ENCODE results near the gene HGFAC.
"Not testable (repeated sequence)": the region's sequence is repeated elsewhere in the genome, so short reads cannot be mapped to it uniquely, and the experiment has no call there.

The HGFAC gene
- 0 to 0.54 (median 0.06) reads per million in 18 experiments for total RNA-seq

DNA sequence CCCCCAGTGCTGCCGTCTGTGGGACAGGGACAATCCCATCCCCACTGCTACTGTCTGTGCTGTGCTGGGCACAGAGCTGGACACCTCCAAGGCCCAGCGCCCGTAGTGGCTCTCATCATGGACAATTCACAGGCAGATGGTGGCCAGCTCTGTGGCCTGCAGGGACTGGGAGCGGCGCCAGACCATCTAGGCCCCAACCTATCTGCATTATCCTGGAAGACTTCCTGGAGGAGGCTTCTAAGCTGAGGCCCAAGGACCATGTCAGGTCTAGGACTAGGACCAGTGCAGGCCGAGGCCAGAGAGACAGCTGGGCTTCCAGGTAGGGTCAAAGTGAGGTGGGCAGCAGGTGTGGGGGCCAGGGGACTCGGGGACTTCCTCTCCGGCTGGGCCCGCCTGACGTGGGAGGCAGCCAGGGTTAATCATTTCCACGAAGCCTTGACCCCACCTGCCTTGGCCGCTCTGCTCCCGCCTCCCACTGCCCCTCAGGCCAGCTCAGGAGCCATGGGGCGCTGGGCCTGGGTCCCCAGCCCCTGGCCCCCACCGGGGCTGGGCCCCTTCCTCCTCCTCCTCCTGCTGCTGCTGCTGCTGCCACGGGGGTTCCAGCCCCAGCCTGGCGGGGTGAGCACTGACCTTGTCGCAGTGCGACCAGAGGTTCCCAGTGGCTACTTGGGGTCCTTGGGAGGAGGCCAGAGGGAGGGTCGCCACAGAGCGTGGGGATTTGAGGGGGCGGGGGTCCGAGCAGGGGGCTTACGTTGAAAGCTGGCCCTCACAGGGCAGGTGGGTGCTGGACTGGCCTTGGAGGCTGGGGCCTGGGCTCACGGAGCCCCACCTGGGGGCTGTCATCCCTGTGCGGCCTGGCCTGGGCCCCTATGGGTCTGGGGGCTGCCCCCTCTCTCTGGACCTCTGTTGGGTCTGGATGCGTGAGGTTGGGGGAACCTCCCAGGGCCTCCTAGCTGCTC, at the start of gene HGFAC:
Gene HGFAC (plus strand): TSS at position 468 of the 959 bp plus-strand sequence. CDS start 34 bp downstream, at position 502.
- DNase-seq = no peak

DNA sequence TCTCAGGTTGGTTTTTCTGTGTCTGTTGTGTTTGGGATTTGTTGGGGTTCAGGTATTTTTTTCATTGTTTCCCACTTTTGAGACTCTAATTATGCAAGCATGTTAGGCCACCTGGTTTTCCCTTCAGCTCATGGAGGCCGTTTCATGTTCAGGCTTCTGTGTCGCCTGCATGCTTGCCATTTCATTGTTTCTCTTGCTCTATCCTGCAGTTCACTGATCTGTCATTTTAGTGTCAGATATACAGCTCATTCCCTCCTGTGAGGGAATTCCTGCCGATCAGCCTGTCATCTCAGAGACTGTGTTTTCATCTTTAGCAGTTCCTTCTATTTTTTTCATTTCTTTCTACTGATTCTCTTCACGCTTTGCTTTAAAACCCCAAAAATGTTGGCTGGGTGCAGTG, 49.4 kb upstream of the HGFAC start:
- DNase-seq = no peak

DNA sequence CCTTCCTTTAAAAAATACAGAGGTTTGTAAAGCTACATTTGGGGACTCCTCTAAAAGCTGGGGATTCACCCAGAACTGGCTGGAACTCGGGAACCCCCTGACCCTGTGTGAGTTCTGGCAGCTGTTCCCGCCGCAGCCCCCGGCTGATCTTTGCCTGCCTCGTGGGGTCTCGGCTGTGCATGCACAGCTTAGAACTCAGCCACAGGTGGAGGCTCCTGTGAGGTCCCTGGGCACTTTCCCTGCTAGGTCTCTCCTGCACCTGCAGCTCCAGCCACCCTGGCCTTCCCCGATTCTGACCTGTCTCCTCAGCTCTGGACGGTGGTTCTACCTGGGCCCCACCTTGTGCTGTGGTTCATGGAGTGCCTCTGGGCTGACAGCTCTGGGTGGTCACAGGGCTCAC, 48.6 kb upstream of the HGFAC start:
- DNase-seq = no peak

DNA sequence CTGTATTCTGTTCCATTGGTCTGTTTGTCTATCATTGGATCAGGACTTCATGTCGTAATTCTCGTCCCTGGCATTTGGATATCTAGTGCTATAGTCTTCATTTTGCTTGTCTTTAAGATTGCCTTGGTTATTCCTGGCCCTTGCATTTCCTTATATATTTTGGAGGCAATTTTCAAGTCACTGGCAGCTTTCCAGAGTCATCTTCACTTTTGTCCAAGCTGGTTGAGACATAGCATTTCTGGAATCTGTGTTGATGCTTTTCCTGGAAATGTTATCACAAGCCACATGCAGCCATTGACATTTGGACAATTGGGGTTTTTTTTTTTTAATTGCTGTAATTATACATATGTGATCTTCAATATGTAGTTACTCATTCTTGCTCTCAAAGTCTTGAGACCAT, 45.2 kb upstream of the HGFAC start:
- no peak for DNase-seq

DNA sequence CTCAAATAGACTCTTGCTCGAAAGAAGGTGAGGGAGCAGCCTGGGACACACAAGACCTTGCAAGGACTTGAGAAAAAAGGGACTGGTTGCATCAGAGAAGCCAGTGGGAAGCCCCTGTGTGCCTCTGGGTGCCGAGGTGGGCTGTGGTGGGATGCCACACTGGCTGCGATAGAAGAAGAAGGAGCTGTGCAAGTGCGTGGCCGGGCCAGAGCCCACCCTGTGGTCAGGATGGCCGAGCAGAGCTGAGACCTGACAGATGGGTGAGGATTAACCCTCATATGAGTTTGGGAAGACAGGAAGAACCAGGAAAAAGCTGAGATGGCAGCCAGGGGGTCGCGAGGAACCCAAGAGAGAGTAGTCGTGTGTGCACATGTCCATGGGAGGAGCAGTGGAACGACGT, 44.6 kb upstream of the HGFAC start:
- DNase-seq = no peak

DNA sequence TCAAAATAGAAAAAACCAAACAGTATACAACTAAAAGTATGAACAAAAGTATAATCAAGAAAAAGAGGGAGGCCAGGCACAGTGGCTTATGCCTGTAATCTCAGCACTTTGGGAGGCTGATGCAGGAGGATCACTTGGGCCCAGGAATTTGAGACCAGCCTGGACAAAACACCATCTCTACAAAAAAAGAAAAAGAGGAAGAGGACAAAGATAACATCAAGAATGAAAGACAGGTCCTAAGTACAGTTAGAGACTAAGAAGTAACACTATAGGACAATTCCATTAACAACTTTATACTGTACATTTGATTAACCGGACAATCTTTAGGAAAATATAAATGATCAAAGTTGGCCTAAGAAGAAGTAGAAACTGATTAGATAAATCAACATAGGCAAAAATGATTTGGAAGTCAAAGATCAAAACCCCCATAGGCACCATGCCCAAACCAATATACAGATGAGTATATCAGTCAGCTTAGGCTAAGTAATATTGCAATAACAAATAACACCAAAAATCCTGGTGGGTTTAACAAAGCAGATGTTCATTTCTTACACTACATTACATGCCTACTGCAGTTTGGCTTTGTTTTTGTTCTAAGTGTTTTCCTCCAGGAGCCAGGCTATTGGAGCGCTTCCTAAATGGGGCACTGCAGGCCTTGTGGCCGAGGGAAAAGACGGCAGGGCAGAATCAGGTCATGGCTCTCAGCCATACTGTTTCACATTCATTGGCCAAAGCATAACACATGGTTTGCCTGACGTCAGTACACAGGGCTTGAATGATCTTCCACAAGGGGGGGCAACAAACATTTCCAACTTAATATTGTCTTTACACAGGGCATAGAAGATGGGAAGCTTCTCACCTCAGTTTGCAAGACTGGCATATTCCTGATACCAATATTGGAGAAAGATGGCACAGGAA, 42.2 kb upstream of the HGFAC start:
- DNase-seq = no peak

DNA sequence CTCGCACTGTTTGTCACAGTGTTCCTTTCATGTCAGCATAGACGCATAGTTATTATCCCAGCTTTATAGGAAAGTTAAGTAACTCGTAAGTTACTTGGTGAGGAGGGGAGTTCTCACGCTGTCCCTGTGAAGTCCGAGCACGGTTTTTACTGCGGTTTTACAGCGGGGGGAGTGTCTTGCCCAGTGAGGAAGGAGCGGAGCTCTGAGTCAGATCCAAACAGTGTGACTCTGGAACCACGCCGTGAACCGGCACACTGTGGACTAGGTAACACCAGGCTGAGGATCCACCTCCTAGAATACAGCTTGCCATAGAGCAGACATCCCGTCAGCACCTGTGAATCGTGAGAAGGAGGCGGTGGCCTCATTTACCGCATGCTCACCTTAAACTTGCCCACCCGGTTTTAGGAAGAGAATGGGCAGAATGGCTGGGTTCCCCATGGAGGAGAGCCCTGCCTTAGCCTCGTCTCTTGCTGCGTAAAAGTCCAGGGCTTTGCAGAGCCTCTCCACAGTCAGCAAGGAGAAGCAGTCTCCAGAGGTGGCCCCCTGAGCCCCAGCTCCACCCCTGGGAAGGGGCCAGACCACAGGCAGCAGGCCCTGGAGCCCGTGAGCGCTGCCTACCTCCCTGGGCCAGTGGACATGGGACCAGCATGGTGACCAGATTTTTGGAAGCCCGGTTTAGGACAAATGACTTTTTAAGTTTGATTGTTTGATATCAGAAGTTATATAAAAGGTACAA, 40.2 kb upstream of the HGFAC start:
- no peak for DNase-seq

DNA sequence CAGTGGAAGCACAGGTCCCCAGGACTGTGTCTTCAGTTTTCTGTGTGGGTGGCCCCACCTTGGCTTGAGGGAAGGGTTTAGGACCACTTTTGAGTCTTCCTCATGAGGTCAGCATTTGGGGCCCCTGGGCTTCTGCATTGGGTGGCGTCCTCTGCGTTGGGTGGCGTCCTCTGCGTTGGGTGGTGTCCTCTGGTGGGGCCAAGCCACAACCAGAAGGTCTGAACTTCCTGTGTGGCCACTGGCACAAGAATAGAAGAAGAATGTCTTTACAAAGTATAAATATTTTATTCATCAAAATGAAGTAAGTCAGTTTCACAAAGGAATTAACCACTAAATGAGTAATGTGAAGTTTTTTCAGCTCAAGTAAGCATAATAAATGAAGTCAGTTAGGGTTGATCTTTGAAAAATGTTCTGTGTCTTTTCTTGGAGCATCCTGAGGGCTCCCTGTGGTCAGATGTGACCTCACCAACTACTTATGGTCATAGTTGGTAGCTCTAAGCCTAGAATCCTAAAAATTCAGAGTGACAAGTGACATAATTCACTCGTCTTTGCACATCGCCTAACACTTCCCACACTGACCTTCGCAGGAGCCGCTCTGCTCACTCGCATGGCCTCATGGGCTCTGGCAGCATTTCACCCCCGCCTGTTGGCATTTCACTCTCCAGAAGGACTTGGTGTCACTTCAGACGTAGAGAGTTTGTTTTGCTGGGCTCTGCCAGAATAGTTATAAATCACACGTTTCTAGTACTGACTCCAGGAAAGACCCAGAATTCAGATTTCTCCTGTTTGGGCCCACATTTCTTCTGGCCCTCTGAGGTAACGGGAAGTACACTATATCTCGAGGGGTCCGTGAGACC, 39.0 kb upstream of the HGFAC start:
- peak; percentile 46 to 55 for DNase-seq

DNA sequence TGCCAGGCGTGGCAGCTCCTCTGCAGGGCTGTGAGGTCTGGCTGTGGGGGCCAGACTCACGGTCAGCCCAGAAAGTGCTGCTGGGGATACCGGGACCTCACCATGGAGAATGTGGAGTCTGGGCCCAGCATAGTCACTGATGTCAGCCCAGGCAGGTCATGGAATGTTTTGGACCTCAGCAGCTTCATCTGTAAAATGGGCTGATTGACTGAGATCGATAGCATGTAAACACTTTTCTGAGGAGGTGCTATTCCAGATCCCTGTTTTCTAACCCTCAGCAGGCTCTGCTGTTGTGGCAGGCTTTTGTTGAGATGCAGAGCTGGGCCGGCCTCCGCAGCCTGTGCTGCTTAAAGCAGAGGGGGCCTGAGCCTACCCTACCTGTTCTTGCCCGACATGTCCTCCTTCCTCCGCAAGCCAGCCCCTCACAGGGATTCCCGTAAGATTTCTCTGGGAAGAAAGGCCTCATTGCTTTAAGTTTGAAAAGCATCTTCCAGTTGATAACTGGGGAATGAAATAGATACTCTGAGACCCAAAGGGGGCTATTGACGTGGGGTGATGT, 38.3 kb upstream of the HGFAC start:
- DNase-seq = no peak

DNA sequence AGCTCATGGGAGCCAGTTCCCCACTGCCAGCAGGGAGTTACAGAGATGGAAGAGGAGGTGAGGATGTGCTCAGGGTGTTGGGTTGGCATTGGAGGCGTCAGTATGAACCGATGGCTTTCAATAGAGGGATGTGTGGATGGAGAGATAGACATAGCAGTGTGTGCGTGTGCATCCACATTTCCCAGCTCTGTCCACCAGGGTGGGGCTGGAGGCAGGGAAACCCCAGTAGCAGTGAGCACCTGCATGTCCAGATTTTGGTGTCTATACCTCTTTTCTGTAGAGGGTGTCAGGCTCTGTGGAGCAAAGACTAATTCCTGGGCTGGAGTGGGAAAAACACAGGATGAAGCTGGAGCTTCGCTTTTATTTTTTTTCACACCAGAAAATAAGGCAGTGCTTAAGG, 37.2 kb upstream of the HGFAC start:
- no peak for DNase-seq

DNA sequence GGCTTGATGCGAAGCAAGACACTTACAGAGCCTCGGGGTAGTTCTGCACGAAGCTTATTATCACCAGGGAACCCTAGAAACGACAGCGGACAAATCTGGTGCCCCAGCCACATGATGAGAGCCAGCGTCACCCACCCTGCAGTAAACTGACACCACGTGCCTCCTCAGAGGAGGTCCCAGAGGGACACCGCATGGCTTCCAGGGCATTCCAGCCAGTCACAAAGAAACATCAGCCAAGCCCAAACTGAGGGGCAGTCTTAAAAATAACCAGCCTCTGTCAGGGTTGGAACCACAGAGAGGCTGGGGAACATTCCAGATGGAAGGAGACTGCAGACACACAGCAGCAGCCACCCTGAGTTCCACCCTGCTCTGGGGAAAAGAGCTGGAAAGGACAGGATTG, 36.6 kb upstream of the HGFAC start:
- DNase-seq = no peak

DNA sequence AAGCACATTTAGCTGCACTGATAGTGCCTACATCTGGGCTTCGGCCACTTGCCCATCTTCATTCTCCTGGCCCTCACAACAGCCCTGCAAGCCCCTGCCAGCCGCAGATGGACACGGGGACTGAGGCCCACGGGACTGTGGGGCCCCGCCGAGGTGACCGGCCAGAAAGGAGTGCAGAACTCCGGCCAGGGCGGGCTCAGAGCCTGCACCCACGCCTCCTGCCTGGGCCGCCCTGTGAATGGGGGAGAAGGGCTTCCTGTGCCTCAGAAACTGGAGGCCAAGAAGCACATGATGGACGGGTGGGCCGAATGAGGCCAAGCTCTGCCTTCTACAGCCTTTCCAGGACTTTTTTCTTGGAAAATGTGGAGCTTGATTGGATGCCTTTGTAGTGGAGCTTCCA, 35.7 kb upstream of the HGFAC start:
- no peak for DNase-seq

DNA sequence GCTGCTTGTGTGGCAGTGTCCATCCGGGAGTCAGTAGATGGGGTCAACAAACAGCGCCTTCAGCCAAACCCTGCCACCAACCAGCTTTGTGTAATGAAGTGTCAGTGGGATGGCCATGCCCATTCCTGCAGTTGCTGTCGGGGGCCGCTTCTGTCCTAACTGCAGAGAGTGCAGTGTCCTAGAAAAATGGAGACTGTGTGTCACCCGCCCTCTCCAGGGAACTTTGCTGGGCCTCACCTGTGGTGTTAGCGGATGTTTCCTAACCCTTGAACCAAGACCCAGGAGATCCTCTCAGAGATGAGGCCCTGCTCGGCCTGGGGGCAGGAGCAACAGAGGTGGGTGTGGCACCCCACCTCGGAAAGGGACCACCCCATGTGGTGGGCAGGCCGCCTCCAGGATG, 35.3 kb upstream of the HGFAC start:
- DNase-seq = no peak

DNA sequence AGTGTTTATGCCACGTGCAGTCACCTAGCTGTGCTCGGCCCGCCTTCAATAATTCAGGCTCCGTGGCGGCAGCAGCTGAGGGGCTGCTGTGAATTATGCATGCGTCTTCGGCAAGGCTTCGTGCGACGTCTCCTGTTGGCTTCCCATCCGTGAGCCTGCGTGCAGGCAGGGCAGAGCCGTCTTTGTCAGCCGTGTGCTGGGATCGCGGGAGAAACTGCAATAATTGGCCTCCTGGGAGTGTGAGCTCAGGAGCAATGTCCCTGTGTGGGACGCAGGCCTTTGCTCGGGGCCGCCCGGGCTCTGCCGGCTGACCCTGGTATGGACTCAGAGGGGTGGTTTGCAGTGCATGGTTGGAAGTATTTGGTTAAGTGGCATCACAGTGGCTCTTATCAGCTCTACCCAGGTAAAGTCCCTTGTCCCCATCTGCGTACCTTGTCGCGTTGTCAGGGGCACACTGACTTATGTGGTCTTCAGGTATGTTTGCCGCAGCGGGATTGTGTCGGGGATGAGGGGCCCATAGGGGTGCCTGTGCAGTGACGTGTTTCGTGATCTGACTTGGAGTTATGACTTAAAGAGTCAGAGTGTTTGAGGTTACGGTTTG, 34.5 kb upstream of the HGFAC start:
- no peak for DNase-seq

DNA sequence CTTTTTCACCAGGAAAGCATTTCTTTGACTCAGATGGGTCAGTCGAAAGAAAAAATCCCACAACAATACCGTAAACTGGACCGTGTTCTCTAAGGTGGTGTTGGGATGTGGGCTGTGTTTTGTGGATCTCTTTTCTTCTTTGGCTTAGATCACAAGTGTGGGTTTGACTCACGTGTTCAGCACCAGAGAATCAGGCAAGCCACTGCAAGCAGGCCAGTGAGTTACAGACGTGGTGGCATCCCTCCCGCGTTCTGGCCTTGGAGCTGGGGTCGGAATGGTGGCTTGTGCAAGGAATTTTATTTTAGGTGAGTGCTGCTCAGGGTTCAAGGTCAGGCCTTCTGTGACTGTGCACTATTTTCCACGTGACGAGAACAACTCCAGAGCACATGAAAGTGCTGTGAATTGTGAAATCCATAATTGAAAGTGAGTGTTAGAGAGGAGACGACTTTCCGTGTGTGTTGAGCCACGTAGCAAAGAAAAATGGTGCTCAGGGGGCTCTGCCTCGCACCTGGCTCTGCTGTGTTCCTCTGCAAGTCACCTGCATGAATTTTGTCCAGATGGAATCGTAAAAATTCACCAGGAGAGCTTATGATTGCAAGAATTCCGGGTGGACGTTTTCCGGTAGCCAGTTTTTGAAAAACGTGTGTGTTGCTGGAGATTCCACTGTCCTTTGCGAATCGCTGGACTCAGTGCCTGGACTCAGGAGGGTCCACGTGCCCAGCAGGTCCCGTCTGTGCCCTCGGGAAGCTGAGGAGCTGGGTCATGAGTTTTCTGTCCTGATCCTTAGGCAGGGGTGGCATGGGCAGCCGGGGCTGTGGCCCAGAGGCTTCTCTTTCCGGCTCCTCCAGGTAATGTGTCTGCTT, 33.6 kb upstream of the HGFAC start:
- DNase-seq = no peak

DNA sequence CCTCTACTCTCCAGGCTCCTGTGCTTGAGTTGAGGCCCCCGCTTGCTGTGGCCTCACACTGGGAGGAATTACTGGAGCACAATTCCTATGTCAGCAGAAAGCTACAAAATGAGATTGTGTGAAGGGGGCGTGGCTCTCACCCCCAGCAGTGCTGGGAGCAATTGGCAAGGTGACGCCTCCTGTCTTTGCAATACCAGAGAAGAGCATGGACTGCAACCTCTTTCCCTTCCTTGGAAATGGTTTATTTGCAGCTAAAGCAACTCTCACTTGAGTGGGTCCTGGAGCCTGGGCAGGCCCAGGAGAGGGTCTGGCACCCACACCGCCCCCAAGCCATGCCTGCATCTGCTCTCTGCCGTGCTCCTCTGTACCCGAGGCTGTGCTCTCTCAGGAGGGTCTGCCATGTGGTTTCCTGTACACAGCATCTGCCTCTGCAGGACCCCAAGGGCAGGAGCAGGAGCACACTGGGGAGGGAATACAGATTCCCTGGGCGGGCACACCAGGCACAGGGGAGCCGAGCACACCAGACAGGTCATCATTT, 32.9 kb upstream of the HGFAC start:
- no peak for DNase-seq

DNA sequence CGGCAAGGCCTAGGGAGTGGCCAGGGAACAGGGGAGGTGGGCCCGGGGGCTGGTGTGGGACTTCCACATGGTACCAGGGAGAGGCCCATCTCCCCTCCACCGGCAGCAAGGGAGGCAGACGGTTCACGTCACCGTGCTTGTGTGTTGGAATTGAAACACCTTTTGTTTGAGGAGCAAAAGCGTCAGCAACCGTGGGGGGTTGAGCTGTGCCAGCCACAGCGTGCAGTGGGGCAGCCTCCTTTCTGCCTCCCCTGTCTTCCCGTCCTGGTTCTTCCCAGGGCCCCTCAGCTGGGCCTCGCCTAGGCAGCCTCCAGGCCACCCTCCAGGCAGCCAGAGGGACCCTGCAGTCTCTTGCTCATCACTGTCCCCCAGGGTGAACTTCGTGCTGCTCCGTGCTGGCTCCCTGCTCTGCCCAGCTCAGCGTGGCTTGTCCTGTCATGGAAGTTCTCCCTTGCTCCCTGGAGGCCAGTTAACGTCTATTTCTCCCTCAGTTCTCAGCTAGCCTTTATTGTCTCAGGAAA, 32.1 kb upstream of the HGFAC start:
- no peak for DNase-seq

DNA sequence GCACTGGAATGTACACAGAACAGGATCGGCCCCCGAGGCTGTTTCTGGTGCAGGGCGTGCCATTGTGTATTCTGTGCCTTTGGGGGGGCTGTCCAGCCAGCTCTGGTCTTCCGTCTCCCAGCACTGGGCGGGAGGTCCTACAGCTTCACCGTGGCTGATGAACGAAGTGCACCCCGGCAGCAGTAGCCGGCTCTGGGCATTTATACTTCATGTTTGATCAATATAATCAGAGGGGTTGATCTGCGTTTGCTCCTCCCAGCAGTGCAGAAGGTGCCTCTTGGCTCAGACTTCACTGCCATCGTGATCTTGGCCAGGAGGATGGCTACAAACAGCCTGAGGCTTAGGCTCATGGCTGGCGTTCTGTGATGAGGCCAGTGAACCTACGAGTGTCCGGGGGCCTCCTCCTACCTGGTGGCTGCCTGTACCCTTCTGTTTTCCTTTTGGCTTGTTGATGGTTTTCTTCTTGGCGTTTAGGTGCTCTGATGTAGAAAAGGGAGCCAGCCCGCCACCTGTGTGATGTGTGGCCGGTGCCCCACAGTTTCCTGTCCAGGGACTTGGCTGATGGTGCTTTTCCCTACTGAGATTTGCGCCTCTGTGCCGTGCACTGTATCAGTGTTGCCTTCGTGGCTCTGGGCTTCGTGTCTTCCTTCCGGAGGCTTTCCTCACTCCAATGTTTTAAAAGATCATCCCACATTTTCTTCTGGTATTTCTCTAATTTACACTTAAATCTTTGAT, 31.2 kb upstream of the HGFAC start:
- no peak for DNase-seq

DNA sequence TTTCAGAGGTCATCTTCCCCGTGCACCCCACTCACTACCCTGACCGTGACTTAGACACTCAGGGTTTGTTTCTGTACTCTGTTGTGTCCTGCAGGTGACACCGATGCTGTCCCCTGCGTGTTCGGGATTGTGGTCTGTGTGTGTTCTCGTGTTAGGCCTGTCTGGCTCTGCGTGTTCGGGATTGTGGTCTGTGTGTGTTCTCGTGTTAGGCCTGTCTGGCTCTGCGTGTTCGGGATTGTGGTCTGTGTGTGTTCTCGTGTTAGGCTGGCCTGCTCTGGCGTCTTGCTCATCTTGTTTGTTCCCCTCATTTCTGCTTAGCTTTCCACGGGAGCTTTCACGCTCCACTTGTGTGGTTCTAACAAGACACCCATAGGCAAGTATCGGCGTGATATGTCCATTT, 30.6 kb upstream of the HGFAC start:
- not testable (repeated sequence) for DNase-seq
